HepG2 (cell line): ENCODE results near the gene CHADL. TPM values are rescaled to one million over a fixed set of nuclear protein-coding genes. Genes with fewer than 3 reads are reported as not detected.

ENCODE experiments used
- ATF7 ChIP-seq, 2 experiments: fragments of 450-650 bp in 1 of 2; sonication (generic) in 1 of 2; formaldehyde crosslinking in 1 of 2; IDR thresholded peaks; 2 replicates each; pipeline versions ENCODE4 v1.4.0 to v1.6.1; 2016 to 2020; ENCODE audit warnings: antibody characterized with exemption in 1 of 2, mild to moderate bottlenecking in 1 of 2, missing genetic modification reagents in 1 of 2
- DPF2 ChIP-seq: sonication (generic); formaldehyde crosslinking; IDR thresholded peaks from 2 replicates; pipeline ENCODE4 v1.4.0; 2020; ENCODE audit warnings: mild to moderate bottlenecking, low read depth, missing genetic modification reagents, borderline replicate concordance
- IRF9 ChIP-seq: sonication (generic); formaldehyde crosslinking; IDR thresholded peaks from 2 replicates; pipeline ENCODE4 v1.8.0; 2022; ENCODE audit warnings: missing genetic modification reagents, mild to moderate bottlenecking, borderline replicate concordance
- JDP2 ChIP-seq: sonication (generic); formaldehyde crosslinking; IDR thresholded peaks from 2 replicates; pipeline ENCODE4 v1.8.1; 2022; ENCODE audit warnings: missing genetic modification reagents, borderline replicate concordance
- KDM2A ChIP-seq: sonication (generic); formaldehyde crosslinking; IDR thresholded peaks from 2 replicates; pipeline ENCODE4 v1.4.0; 2020; ENCODE audit warnings: low read depth, missing genetic modification reagents, borderline replicate concordance
- KMT2B ChIP-seq: IDR thresholded peaks from 2 replicates; pipeline ENCODE4 v1.6.1; 2016; ENCODE audit warnings: missing genetic modification reagents, missing compliant biosample characterization
- MAFK ChIP-seq, 2 experiments: IDR thresholded peaks in 1 of 2; conservative IDR thresholded peaks in 1 of 2; 2 replicates each; pipeline ENCODE4 v1.6.1; 2011; ENCODE audit warnings: improper control_type of control experiment in 2 of 2, low read length in 2 of 2
- MAX ChIP-seq: IDR thresholded peaks from 2 replicates; pipeline ENCODE4 v1.6.1; 2012; ENCODE audit warnings: inconsistent platforms
- MLLT10 ChIP-seq: sonication (generic); formaldehyde crosslinking; IDR thresholded peaks from 2 replicates; pipeline ENCODE4 v1.4.0; 2020; ENCODE audit warnings: missing genetic modification reagents
- MTA3 ChIP-seq: sonication (generic); formaldehyde crosslinking; IDR thresholded peaks from 2 replicates; pipeline ENCODE4 v1.4.0; 2020; ENCODE audit warnings: missing genetic modification reagents
- PHF5A ChIP-seq: IDR thresholded peaks from one replicate; pipeline ENCODE4 v1.6.1; 2018; ENCODE audit warnings: low read depth, missing genetic modification reagents; ENCODE audit not compliant: unreplicated experiment
- RXRA ChIP-seq: sonication (generic); formaldehyde crosslinking; IDR thresholded peaks from 2 replicates; pipeline ENCODE4 v1.5.1; 2020; ENCODE audit warnings: missing genetic modification reagents
- SNAPC5 ChIP-seq: sonication (generic); formaldehyde crosslinking; IDR thresholded peaks from 2 replicates; pipeline ENCODE4 v1.8.1; 2023; ENCODE audit warnings: mild to moderate bottlenecking, missing genetic modification reagents, borderline replicate concordance
- SSRP1 ChIP-seq: IDR thresholded peaks from 2 replicates; pipeline ENCODE4 v1.6.1; 2016; ENCODE audit warnings: control low read depth
- U2AF1 ChIP-seq: fragments of 200-400 bp; formaldehyde crosslinking; optimal IDR thresholded peaks from 2 replicates; pipeline ENCODE3; 2017; ENCODE audit warnings: mild to moderate bottlenecking, low read depth, low read length
- ZFAT ChIP-seq: sonication (generic); formaldehyde crosslinking; conservative IDR thresholded peaks from 2 replicates; pipeline ENCODE4 v1.8.1; 2023; ENCODE audit warnings: missing genetic modification reagents, inconsistent platforms
- ZNF329 ChIP-seq: sonication (generic); formaldehyde crosslinking; IDR thresholded peaks from 2 replicates; pipeline ENCODE4 v1.9.0; 2021; ENCODE audit warnings: low read depth, mild to moderate bottlenecking, missing genetic modification reagents
- ZNF407 ChIP-seq: sonication (generic); formaldehyde crosslinking; IDR thresholded peaks from one replicate; pipeline ENCODE4 v1.5.1; 2020; ENCODE audit warnings: mild to moderate bottlenecking, missing genetic modification reagents; ENCODE audit errors: not compliant biosample characterization
- ZNF616 ChIP-seq: sonication (generic); formaldehyde crosslinking; IDR thresholded peaks from 2 replicates; pipeline ENCODE4 v1.5.0; 2020; ENCODE audit warnings: low read depth, mild to moderate bottlenecking, missing genetic modification reagents
- polyA plus RNA-seq, 8 experiments: library from polyadenylated mRNA; depleted of rRNA in 3 of 8; stranded (reverse) in 7 of 8; unstranded in 1 of 8; fragments of >200 nt; fragmentation: Illumina TruSeq in 4 of 8; extraction: Trizol in 4 of 8; gene quantifications; 2 replicates each; pipeline versions ENCODE4 v1.2.1 to v1.2.3, GENCODE V29; 2011 to 2016; ENCODE audit warnings: low read depth in 4 of 8, missing spikeins in 1 of 8, mixed read lengths in 1 of 8; ENCODE audit not compliant: insufficient read depth in 1 of 8
- total RNA-seq, 5 experiments: library from RNA; depleted of rRNA; stranded (reverse); fragments of >200 nt; fragmentation: Illumina TruSeq; extraction: Trizol; gene quantifications; 2 replicates each; pipeline ENCODE4 v1.2.3, GENCODE V29; 2016; ENCODE audit warnings: low read depth in 1 of 5

The CHADL gene
- total and polyA plus RNA-seq, 2 of the 13 experiments (the other 11 are each of a cell fraction or from before 2014, with no cell fraction given), result 2.8 to 8.1 TPM

GRCh38 chr22:41285820-41286638 is 45.3 kb upstream of the CHADL start, which contains the start of gene RANGAP1 (continued):
- TF ChIP-seq JDP2 (CRISPR knock-in tag), result no peak; the same call in 1 of the 2 replicates
- TF ChIP-seq ZNF616, result no peak
- TF ChIP-seq SSRP1 (CRISPR knock-in tag), result no peak
- no peak for TF ChIP-seq MTA3 (CRISPR knock-in tag)
- TF ChIP-seq IRF9 (CRISPR knock-in tag), result no peak
- TF ChIP-seq MAX, result peak; percentile 91
- TF ChIP-seq MAFK (conservative IDR thresholded peaks at IDR 0.05 in 1 of 2, IDR thresholded peaks at IDR 0.05 in 1 of 2; ENCODE audit: low read length in 2 of 2), result no peak
- TF ChIP-seq MLLT10 (CRISPR knock-in tag), result no peak
- TF ChIP-seq ZFAT (CRISPR knock-in tag), result 0 out of 2 replicates have a peak, but pooled peaks have one; percentile 35
- TF ChIP-seq RXRA, result no peak
- TF ChIP-seq U2AF1, result no peak
- TF ChIP-seq SNAPC5, result no peak
- TF ChIP-seq ZNF407 (CRISPR knock-in tag), result peak; percentile 50
- peak; percentile 64 for TF ChIP-seq KDM2A
- TF ChIP-seq ZNF329 (CRISPR knock-in tag), result no peak
- no peak for TF ChIP-seq PHF5A
- 0 out of 2 replicates have a peak, but pooled peaks have one; percentile 52 for TF ChIP-seq KMT2B
- no peak for TF ChIP-seq ATF7 (IDR thresholded peaks at IDR 0.05)
- no peak for TF ChIP-seq ATF7 (CRISPR knock-in tag; IDR thresholded peaks at IDR 0.05)
- no peak for TF ChIP-seq DPF2 (CRISPR knock-in tag)
